GM18507 (cell line): Measurements from ENCODE around the gene FCRL4.
A peak's percentile ranks its signal among the peaks of the same experiment; 100 is the strongest.

Source experiments
- DNase-seq: peaks from one replicate; pipeline ENCODE4 v3.0.0; 2011; ENCODE audit warnings: low read depth; ENCODE audit not compliant: insufficient read length; ENCODE audit errors: extremely low spot score
- FAIRE-seq: peaks from 2 replicates; lab custom pipeline; 2011; peaks lifted over from hg19 to GRCh38; lab: Jason Lieb, UNC

Gene FCRL4

GRCh38 chr1:157597959-157598667, at the start of gene FCRL4:
TSS of gene FCRL4 (minus strand) at chr1:157598085. CDS start at chr1:157597944, 141 bp downstream.
- peak; percentile 93 for FAIRE-seq

GRCh38 chr1:157646144-157646543, 48.3 kb upstream of the FCRL4 start:
- FAIRE-seq: no peak
- no peak for DNase-seq

More at GRCh38 chr1:157597959-157598667, at the start of gene FCRL4:
- DNase-seq: peak; percentile 33

DNA sequence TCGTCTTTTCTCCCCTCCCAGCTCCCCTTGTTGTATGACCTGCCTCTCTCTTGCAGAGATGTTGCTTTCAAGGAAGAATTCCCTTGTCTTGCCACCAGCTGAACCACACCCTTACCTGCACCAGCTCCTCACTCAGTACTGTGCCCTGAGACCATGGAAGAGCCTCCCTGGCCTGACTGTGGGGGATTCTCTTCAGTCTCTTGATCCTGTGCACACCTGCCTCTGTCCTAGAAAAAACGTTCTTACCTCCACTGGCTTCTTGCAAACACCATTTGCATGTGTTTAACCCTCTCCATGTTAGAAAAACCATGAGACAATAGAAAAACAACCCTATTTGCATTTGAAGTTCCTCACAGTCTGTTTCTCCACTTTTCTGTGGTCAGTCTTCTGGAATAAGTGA, 43.3 kb upstream of the FCRL4 start:
- no peak for FAIRE-seq
- DNase-seq: no peak

DNA sequence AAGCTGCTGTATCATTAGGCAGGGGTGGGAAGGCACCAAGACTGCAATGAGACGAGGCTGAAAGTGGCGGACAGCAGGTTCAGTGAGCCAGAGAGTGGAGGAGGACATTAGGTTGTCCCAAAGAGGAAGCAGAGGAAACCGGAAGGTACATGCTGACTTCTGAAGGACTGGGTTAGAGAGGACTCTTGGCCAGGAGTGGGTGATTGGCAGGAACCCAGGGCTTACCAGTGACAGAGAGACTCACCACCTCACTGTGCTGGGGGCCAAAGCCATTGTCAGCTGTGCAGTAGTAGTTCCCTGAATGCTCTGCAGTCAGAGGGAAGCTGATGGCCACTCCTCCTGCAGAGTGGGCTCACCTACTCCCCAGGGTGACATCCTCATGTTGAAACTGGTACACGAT, 41.9 kb upstream of the FCRL4 start:
- FAIRE-seq: no peak
- no peak for DNase-seq

- no peak for FAIRE-seq
- no peak for DNase-seq
These were observed 30.9 kb upstream of the FCRL4 start for GRCh38 chr1:157628773-157629172.

- FAIRE-seq: peak; percentile 82
- peak; percentile 37 for DNase-seq
These were observed 28.2 kb upstream of the FCRL4 start for GRCh38 chr1:157626099-157626498.

GRCh38 chr1:157624471-157624870, 26.6 kb upstream of the FCRL4 start:
- FAIRE-seq (no peak), DNase-seq (no peak)

- no peak for FAIRE-seq
- DNase-seq: no peak
These were observed 24.6 kb upstream of the FCRL4 start for GRCh38 chr1:157622471-157622870.

DNA sequence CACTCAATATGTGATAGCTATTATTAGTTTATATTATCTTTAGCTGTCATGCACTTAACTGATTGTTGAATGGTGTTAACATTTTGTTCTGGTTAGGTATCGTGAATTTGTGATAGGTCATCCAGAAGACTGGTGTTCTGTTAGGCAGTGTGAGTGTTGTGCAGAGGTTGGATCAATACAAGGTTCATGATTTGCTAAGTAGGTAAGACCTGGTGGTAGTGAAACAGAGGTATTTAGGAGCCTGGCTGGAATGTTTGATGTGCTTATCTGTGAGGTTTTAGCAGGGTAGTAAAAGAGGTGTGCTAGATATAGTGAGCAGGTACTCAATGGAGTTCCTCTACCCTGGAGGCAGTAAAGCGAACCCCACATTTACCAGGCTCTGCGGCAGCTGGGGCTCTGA, 20.3 kb upstream of the FCRL4 start:
- DNase-seq (no peak), FAIRE-seq (no peak)

DNA sequence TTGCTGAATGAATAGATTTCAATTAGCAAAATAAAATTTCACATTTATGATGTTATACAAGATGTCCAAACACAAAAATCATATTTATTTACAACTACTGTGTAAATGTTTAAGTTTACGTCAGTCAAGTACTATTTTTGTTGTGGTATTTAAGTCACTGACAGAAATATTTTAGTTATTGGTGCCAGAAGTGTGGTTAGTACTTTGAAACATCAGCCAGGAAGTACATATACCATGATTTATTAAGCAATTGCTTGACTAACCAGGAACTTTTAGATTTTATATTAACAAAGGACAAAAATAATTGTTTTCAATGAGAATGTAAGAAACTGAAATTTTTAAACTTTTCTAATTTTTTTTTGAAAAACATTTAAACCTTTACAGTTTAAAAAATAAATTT, 2.4 kb upstream of the FCRL4 start:
- no peak for FAIRE-seq
- no peak for DNase-seq

- DNase-seq (no peak), FAIRE-seq (peak; percentile 93)
These were observed 1.5 kb downstream of the FCRL4 start for GRCh38 chr1:157596384-157596783.

GRCh38 chr1:157595356-157595755, 2.5 kb downstream of the FCRL4 start:
- DNase-seq: peak; percentile 54

GRCh38 chr1:157585984-157586383, 11.9 kb downstream of the FCRL4 start:
- DNase-seq (no peak), FAIRE-seq (no peak)

More at GRCh38 chr1:157595356-157595755, 2.5 kb downstream of the FCRL4 start:
- FAIRE-seq: peak; percentile 99

DNA sequence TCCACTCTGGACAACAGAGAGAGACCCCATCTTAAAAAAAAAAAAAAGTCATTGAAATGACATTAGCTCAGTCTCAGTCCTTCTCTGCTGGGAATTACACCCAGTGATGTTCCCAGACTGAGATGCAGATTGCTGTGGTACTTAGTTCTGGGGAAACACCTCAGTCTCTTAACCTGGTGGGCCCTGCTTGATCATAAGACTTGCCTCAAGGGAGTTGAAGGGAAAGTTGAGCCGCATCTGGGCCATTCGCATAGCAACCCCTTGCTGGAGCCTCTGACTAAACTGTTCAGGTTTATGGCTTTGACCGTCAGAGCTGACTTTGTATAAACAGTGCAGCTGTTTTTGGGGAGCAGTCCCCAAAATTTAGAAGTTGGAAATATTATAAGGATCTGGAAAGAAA, 13.4 kb downstream of the FCRL4 start:
- FAIRE-seq (no peak), DNase-seq (no peak)

- no peak for DNase-seq
- no peak for FAIRE-seq
These were observed 17.1 kb downstream of the FCRL4 start for GRCh38 chr1:157580828-157581210.

DNA sequence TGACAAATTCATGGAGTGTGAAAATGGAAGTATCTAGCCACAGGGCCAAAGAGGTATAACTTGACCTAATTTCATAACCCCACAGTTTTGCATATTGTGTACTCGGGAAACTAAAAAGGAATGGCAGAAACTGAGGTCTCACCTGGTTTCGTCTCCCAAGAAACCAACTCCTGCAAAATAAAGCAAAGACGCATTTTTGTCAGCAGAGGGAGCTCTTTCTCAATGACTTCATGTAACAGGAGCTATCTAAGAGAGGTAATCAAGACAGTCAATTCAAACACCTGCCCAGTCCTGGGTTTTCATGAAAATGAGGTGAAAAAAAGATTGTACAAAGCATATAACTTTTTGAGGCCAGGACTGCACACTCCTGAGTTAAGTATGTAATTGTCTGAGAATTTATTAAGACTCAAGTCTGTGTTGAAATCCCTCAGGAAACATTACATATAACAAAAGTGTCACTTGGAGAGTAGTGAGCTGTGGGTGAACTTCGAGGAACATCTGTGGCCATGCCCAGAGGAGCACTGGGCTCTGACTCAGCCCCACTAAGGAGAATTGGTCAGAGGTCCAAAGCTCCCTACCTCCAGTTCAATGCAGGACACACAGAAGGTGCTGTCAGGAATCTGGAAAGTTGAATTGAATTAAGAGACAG, 17.6 kb downstream of the FCRL4 start:
- DNase-seq (no peak), FAIRE-seq (peak; percentile 94)

- DNase-seq: no peak
- FAIRE-seq: peak; percentile 51
These were observed 20.5 kb downstream of the FCRL4 start for GRCh38 chr1:157577420-157577819.

GRCh38 chr1:157575744-157576143, 22.1 kb downstream of the FCRL4 start:
- DNase-seq (no peak), FAIRE-seq (peak; percentile 85)

DNA sequence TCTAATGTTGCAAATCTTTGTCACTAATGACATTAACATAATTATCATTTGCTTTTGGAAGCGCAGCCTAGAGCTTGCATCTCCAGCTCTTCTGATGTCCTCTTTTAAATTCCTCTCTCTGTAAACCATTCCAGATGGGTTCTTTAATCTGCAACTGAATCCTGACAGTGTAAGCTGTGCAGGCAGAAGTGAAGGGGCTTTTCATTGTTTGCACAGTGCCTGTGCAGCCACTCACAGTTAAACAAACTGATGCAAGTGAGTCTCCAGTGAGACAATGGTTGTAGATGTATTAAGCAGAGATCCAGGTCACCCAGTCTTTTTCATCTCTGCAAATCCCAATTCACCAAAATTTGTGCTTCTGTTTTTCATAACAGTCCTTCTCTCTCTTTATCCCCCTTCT, 23.0 kb downstream of the FCRL4 start:
- DNase-seq (no peak), FAIRE-seq (no peak)

GRCh38 chr1:157566484-157567300, 31.2 kb downstream of the FCRL4 start:
- DNase-seq (no peak), FAIRE-seq (peak; percentile 82)
